ENCODE measurements around the gene PRRC2B. TPM values are rescaled to one million over a fixed set of nuclear protein-coding genes. Genes with fewer than 3 reads are reported as not detected.

PRRC2B gene
- total and polyA plus RNA-seq, 4 donors, result 10.3 to 44.3 (median 27.0) TPM

DNA sequence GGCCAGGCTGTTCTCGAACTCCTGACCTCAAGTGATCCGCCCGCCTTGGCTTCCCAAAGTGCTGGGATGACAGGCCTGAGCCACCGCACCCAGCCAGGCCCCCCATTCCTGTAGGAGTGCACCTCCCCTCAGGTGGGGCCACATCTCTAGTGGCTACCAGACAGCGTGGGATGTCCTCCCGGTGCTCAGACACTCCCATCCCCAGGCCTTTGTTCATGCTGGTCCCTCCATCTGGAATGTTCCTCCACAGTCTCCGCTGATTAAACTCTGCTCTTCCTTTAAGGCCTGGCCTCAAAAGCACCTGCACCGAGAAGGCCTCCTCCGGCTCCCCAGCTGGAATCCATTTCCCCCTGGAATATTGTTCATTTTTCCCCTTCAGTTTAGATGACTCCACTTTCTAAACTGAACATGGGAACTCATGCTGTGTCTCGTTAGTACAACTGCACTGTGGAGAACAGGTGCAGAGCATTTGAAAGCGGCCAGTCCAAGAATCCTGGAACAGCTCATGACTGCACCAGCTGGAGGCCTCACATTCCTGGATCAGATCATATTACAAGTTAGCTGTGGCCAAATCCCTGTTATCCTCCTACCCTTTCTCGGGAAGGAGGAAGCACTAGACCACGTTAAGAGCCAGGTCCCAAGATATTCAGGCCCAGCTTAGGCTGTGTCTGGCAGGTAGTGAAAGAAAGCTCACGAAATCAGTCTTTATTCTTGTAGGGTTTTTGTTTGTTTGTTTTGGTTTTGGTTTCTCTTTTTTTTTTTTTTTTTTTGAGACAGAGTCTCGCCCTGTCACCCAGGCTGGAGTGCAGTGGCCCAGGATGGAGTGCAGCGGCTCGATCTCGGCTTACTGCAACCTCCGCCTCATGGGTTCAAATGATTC lies 10.8 kb upstream of the PRRC2B start:
- no peak for DNase-seq (ENCODE audit: low spot score)

GRCh38 chr9:131385296-131385695 lies 8.6 kb upstream of the PRRC2B start:
- whole genome bisulfite sequencing, result 81% methylated on average over 5 of the region's 5 CpGs

More for the DNA sequence above, 10.8 kb upstream of the PRRC2B start:
- Histone ChIP-seq H3K36me3 (ENCODE audit: control insufficient read depth in 4 of 4, insufficient read depth in 3 of 4, low read depth in 1 of 4, low read length in 3 of 4) (no peaks in the 10 kb centered on the region), H3K27me3 (ENCODE audit: control insufficient read depth in 4 of 4, insufficient read depth in 4 of 4, low read length in 3 of 4) (no peaks in the 10 kb centered on the region), H3K9ac (ENCODE audit: low read depth in 1 of 2, low read length in 2 of 2) (no peak overlapping the region), H3K9me3 (ENCODE audit: control insufficient read depth in 4 of 4, low read length in 3 of 4) (no peaks in the 10 kb centered on the region), H3K4me3 (ENCODE audit: low read depth in 1 of 3, low read length in 3 of 3) (no peak overlapping the region), H3K27ac (ENCODE audit: low read depth in 1 of 2, low read length in 2 of 2) (peak overlapping the region; percentile 51 to 71), H3K4me1 (ENCODE audit: control insufficient read depth in 4 of 4, insufficient read depth in 4 of 4, low read length in 3 of 4) (peaks cover 3 to 12% (median 7%) of the 10 kb centered on the region in 4 donors)
- TF ChIP-seq REST (IDR thresholded peaks at IDR 0.05) (no peak), RAD21 (IDR thresholded peaks at IDR 0.05) (peak in 1 of 2 donors; percentile 31), MAX (IDR thresholded peaks at IDR 0.05) (no peak), FOXA1 (IDR thresholded peaks at IDR 0.05) (no peak), HNF4A (conservative IDR thresholded peaks at IDR 0.05) (peak; percentile 12 to 25), SP1 (IDR thresholded peaks at IDR 0.05) (peak; percentile 67), EGR1 (IDR thresholded peaks at IDR 0.05; ENCODE audit: low read depth in 2 of 2) (no peak), YY1 (IDR thresholded peaks at IDR 0.05) (no peak), CTCF (IDR thresholded peaks at IDR 0.05; ENCODE audit: low read depth, low read length, missing input control) (no peak)
- WGBS, result 61% methylated on average over 19 of the region's 19 CpGs

GRCh38 chr9:131386281-131386680 lies 7.6 kb upstream of the PRRC2B start:
- Histone ChIP-seq H3K9ac (ENCODE audit: low read depth in 1 of 2, low read length in 2 of 2) (no peak overlapping the region), H3K27me3 (ENCODE audit: control insufficient read depth in 4 of 4, insufficient read depth in 4 of 4, low read length in 3 of 4) (no peaks in the 10 kb centered on the region), H3K27ac (ENCODE audit: low read depth in 1 of 2, low read length in 2 of 2) (no peak overlapping the region), H3K36me3 (ENCODE audit: control insufficient read depth in 4 of 4, insufficient read depth in 3 of 4, low read depth in 1 of 4, low read length in 3 of 4) (no peaks in the 10 kb centered on the region), H3K4me3 (ENCODE audit: low read depth in 1 of 3, low read length in 3 of 3) (no peak overlapping the region), H3K4me1 (ENCODE audit: control insufficient read depth in 4 of 4, insufficient read depth in 4 of 4, low read length in 3 of 4) (peaks cover 4 to 24% (median 12%) of the 10 kb centered on the region in 4 donors), H3K9me3 (ENCODE audit: control insufficient read depth in 4 of 4, low read length in 3 of 4) (no peaks in the 10 kb centered on the region)
- DNase-seq (ENCODE audit: low spot score), result no peak
- TF ChIP-seq NR2F2 (IDR thresholded peaks at IDR 0.05), result no peak
- peak; percentile 3 for TF ChIP-seq CTCF (IDR thresholded peaks at IDR 0.05; ENCODE audit: low read depth, low read length, missing input control)
- TF ChIP-seq GABPA (IDR thresholded peaks at IDR 0.05 in 1 of 2, conservative IDR thresholded peaks at IDR 0.05 in 1 of 2), result no peak
- peak; percentile 22 to 49 for TF ChIP-seq RAD21 (IDR thresholded peaks at IDR 0.05)
- WGBS, result 78% methylated on average over 6 of the region's 6 CpGs

More at GRCh38 chr9:131385296-131385695, 8.6 kb upstream of the PRRC2B start:
- Histone ChIP-seq H3K9me3 (ENCODE audit: control insufficient read depth in 4 of 4, low read length in 3 of 4) (no peaks in the 10 kb centered on the region), H3K9ac (ENCODE audit: low read depth in 1 of 2, low read length in 2 of 2) (no peak overlapping the region), H3K36me3 (ENCODE audit: control insufficient read depth in 4 of 4, insufficient read depth in 3 of 4, low read depth in 1 of 4, low read length in 3 of 4) (no peaks in the 10 kb centered on the region), H3K27ac (ENCODE audit: low read depth in 1 of 2, low read length in 2 of 2) (no peak overlapping the region), H3K27me3 (ENCODE audit: control insufficient read depth in 4 of 4, insufficient read depth in 4 of 4, low read length in 3 of 4) (no peaks in the 10 kb centered on the region), H3K4me1 (ENCODE audit: control insufficient read depth in 4 of 4, insufficient read depth in 4 of 4, low read length in 3 of 4) (peaks cover 3 to 18% (median 8%) of the 10 kb centered on the region in 4 donors), H3K4me3 (ENCODE audit: low read depth in 1 of 3, low read length in 3 of 3) (no peak overlapping the region)
- no peak for TF ChIP-seq RAD21 (IDR thresholded peaks at IDR 0.05)
- TF ChIP-seq JUND (IDR thresholded peaks at IDR 0.05), result no peak
- DNase-seq (ENCODE audit: low spot score), result no peak

All from liver (tissue), 9 donors.